Gastrocnemius medialis (tissue), 4 donors: ENCODE measurements around the gene WSB2. TPM values are rescaled to one million over a fixed set of nuclear protein-coding genes. Genes with fewer than 3 reads are reported as not detected.

Experiments used
- ATAC-seq, 2 donors: fragments of 150-250 bp; one replicate each; pipeline ENCODE4 v1.9.1; 2016
- DNase-seq, 2 donors: peaks; one replicate each; pipeline ENCODE4 v3.0.0-alpha.2; 2019
- H3K27ac ChIP-seq, 4 donors: fragments of 200-600 bp; sonication (generic); 1 replicate in 1 of 4; 2 replicates in 3 of 4; pipeline ENCODE4 v1.5.1; 2016 to 2018; ENCODE audit warnings: mild to moderate bottlenecking in 2 of 4, moderate library complexity in 1 of 4
- H3K27me3 ChIP-seq, 3 donors: fragments of 200-600 bp; sonication (generic) in 2 of 3; 1 replicate in 1 of 3; 2 replicates in 2 of 3; pipeline versions ENCODE4 v1.5.1 to v1.6.0; 2016 to 2019; ENCODE audit warnings: mild to moderate bottlenecking in 1 of 3, moderate library complexity in 1 of 3
- H3K36me3 ChIP-seq, 2 donors: fragments of 200-600 bp; sonication (generic) in 1 of 2; one replicate each; pipeline ENCODE4 v1.5.1; 2017 to 2018
- H3K4me1 ChIP-seq, 2 donors: fragments of 200-600 bp; sonication (generic) in 1 of 2; one replicate each; pipeline ENCODE4 v1.5.1; 2016 to 2017; ENCODE audit warnings: mild to moderate bottlenecking in 2 of 2
- H3K4me3 ChIP-seq, 4 donors: fragments of 200-600 bp; sonication (generic) in 3 of 4; 1 replicate in 1 of 4; 2 replicates in 3 of 4; pipeline ENCODE4 v1.5.1; 2016 to 2019; ENCODE audit warnings: mild to moderate bottlenecking in 2 of 4
- H3K9me3 ChIP-seq, 3 donors: fragments of 200-600 bp; sonication (generic) in 2 of 3; 1 replicate in 1 of 3; 2 replicates in 2 of 3; pipeline ENCODE4 v1.5.1; 2016 to 2019
- POLR2A ChIP-seq, 2 donors: fragments of 450-650 bp; IDR thresholded peaks; one replicate each; pipeline ENCODE4 v1.6.1; 2017; ENCODE audit warnings: antibody characterized with exemption in 2 of 2, mild to moderate bottlenecking in 2 of 2, moderate library complexity in 2 of 2
- in situ Hi-C, 4 donors: fragments of 200-750 bp; cut with MboI; loops; one replicate each; pipeline versions ENCODE4 v1.15.0 to v1.8.0; 2017; ENCODE audit warnings: low sequenced_read_pairs in 4 of 4
- intact Hi-C: fragments of 100-400 bp; cut with DNase I; formaldehyde crosslinking; loops from one replicate; pipeline ENCODE4 v1.15.1; 2023; ENCODE audit warnings: low total_unique reads
- total RNA-seq, 4 donors: library from RNA; depleted of rRNA; stranded (reverse); fragments of >200 nt; gene quantifications; one replicate each; pipeline versions ENCODE4 v1.1.0 to v1.2.3, GENCODE V29; 2016
- TF ChIP-seq, protein P1 (sequence below), 5 experiments: fragments of 450-650 bp in 3 of 5; fragments of 200-600 bp in 2 of 5; sonication (generic) in 2 of 5; IDR thresholded peaks in 4 of 5; conservative IDR thresholded peaks in 1 of 5; 1 replicate in 4 of 5; 2 replicates in 1 of 5; pipeline ENCODE4 v1.5.1; 2016 to 2019; ENCODE audit warnings: antibody characterized with exemption in 5 of 5, mild to moderate bottlenecking in 3 of 5, moderate library complexity in 3 of 5

WSB2 gene
- total RNA-seq, 4 donors from 2014 or later, result 83.5 to 133 (median 93.5) TPM

DNA sequence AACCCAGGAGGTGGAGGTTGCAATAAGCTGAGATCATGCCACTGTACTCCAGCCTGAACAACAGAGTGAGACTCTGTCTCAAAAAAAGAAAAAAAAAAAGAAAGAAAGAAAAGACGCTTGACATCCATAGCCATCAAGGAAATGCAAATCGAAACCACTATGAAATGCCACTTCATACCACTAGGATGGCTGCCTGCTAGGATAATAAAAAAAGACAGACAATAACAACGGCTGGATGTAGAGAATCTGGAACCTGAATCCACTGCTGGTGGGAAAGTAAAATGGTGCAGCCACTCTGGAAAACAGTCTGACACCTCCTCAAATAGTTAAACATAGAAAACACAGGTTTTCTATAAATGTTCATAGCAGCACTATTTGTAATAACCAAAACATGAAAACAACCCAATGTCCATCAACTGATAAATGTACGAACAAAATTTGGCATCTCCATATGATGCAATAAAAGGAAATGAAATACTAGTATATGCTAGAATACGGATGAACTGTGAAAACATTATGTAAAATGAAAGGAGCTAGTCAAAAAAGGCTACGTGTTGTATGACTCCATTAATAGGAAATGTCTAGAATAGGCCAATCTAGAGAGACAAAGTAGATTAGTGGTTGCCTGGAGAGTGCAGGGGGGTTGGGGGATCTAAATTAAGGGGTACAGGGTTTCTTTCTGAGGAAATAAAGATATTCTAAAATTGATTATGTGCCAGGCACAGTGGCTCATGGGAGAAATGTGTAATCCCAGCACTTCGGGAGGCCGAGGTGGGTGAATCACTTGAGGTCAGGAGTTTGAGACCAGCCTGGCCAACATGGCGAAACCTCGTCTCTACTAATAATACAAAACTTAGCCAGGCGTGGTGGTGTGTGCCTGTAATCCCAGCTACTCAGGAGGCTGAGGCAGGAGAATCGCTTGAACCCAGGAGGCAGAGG, 9.7 kb downstream of the WSB2 start:
- Histone ChIP-seq H3K4me3 (no peak overlapping the region), H3K4me1 (peaks cover 36 to 47% of the 10 kb centered on the region in 2 donors), H3K27ac (peak overlapping the region; percentile 67 to 82 (median 80)), H3K9me3 (no peaks in the 10 kb centered on the region), H3K27me3 (no peaks in the 10 kb centered on the region), H3K36me3 (peaks cover 0 to 36% of the 10 kb centered on the region in 2 donors)
- no peak for ATAC-seq
- in situ Hi-C loops, result no loop called here
- no peak for DNase-seq
- TF ChIP-seq, protein P1, sequence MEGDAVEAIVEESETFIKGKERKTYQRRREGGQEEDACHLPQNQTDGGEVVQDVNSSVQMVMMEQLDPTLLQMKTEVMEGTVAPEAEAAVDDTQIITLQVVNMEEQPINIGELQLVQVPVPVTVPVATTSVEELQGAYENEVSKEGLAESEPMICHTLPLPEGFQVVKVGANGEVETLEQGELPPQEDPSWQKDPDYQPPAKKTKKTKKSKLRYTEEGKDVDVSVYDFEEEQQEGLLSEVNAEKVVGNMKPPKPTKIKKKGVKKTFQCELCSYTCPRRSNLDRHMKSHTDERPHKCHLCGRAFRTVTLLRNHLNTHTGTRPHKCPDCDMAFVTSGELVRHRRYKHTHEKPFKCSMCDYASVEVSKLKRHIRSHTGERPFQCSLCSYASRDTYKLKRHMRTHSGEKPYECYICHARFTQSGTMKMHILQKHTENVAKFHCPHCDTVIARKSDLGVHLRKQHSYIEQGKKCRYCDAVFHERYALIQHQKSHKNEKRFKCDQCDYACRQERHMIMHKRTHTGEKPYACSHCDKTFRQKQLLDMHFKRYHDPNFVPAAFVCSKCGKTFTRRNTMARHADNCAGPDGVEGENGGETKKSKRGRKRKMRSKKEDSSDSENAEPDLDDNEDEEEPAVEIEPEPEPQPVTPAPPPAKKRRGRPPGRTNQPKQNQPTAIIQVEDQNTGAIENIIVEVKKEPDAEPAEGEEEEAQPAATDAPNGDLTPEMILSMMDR (IDR thresholded peaks at IDR 0.05 in 4 of 5, conservative IDR thresholded peaks at IDR 0.05 in 1 of 5), result peak in 1 of 5 experiments; percentile 21
- no peak for TF ChIP-seq POLR2A (IDR thresholded peaks at IDR 0.05)
- intact Hi-C loops, result no loop called here

DNA sequence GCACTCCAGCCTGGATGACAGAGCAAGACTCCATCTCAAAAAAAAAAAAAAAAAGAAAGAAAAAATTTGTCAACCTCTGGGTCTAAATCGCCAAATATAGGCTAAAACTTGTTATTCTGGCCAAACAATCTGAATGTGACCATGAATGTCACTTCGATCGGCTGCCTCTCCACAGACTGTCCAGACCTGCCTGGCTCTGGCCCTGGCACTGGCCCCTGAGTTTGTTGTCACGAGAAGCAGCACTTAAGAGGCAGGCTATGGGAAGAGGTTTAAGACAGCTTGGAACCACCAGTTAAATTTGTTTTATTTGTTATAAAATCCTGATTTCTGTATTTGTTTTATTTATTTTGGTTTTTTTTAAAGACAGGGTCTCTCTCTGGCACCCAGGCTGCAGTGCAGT, 14.5 kb downstream of the WSB2 start:
- DNase-seq, result no peak
- no peak overlapping the region for H3K27ac ChIP-seq
- no peaks in the 10 kb centered on the region for H3K27me3 ChIP-seq
- peaks cover 0 to 2% of the 10 kb centered on the region in 2 donors for H3K4me1 ChIP-seq
- no peak overlapping the region for H3K4me3 ChIP-seq
- in situ Hi-C loops, result no loop called here
- H3K36me3 ChIP-seq, result peaks cover 0 to 51% of the 10 kb centered on the region in 2 donors
- intact Hi-C loops, result no loop called here
- H3K9me3 ChIP-seq, result no peaks in the 10 kb centered on the region
- TF ChIP-seq, protein P1 (IDR thresholded peaks at IDR 0.05 in 4 of 5, conservative IDR thresholded peaks at IDR 0.05 in 1 of 5), result no peak
- TF ChIP-seq POLR2A (IDR thresholded peaks at IDR 0.05), result no peak
- no peak for ATAC-seq

DNA sequence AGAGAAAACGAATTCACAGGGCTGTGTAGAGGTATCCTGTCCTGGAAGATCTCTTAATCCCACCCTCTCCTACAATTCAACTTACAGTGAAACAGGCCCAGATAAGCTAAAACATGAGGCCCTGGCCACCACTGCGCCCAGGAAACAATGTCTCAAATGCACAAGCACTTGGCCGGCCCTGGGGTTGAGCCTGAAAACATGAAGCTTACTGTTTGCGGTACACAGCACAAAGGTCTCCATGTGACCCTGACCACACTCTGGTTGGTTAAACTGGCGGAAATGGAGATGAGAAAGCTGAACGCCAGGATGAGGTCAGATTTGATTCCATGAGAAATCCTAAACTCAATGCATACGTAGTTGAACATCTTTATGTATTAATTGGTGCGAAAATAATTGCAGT, 16.4 kb downstream of the WSB2 start:
- intact Hi-C loops (no loop called here), in situ Hi-C loops (no loop called here)
- H3K4me1 ChIP-seq, result no peaks in the 10 kb centered on the region
- no peaks in the 10 kb centered on the region for H3K27me3 ChIP-seq
- DNase-seq (no peak), ATAC-seq (no peak)
- TF ChIP-seq, protein P1 (IDR thresholded peaks at IDR 0.05 in 4 of 5, conservative IDR thresholded peaks at IDR 0.05 in 1 of 5), result no peak
- TF ChIP-seq POLR2A (IDR thresholded peaks at IDR 0.05), result no peak
- H3K9me3 ChIP-seq, result no peaks in the 10 kb centered on the region
- no peak overlapping the region for H3K4me3 ChIP-seq
- no peak overlapping the region for H3K27ac ChIP-seq
- peaks cover 0 to 50% of the 10 kb centered on the region in 2 donors for H3K36me3 ChIP-seq

DNA sequence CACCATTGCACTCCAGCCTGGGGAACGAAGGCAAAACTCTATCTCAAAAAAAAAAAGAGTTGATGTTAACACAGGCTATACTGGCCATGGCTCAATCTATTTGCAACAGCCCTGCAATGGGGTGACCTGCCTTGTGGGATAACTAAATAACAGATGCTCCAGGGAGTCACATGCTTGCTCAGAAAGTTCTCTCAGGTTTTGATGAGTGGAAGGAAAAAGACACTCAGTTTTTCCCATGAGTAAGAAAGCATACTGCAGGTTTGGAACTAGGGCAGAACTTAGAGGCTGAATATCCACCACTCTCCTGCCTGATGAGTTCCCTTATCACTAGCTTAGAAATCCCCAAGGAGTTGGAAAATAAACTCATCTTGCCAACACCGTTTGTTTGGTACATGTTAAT, 16.9 kb downstream of the WSB2 start:
- Histone ChIP-seq H3K4me3 (no peak overlapping the region), H3K27ac (no peak overlapping the region), H3K4me1 (no peaks in the 10 kb centered on the region), H3K27me3 (no peaks in the 10 kb centered on the region), H3K9me3 (no peaks in the 10 kb centered on the region), H3K36me3 (peaks cover 0 to 54% of the 10 kb centered on the region in 2 donors)
- intact Hi-C loops, result no loop called here
- no peak for TF ChIP-seq POLR2A (IDR thresholded peaks at IDR 0.05)
- TF ChIP-seq, protein P1 (IDR thresholded peaks at IDR 0.05 in 4 of 5, conservative IDR thresholded peaks at IDR 0.05 in 1 of 5), result no peak
- in situ Hi-C loops, result no loop called here
- ATAC-seq, result no peak
- DNase-seq, result no peak
